Limb (tissue), 2 donors: Measurements from ENCODE around the gene KCTD1.

Source experiments
- DNase-seq, 2 donors: peaks; one replicate each; pipeline ENCODE4 v3.0.0-alpha.2; 2016; ENCODE audit errors: extremely low spot score in 2 of 2

The KCTD1 gene

DNA sequence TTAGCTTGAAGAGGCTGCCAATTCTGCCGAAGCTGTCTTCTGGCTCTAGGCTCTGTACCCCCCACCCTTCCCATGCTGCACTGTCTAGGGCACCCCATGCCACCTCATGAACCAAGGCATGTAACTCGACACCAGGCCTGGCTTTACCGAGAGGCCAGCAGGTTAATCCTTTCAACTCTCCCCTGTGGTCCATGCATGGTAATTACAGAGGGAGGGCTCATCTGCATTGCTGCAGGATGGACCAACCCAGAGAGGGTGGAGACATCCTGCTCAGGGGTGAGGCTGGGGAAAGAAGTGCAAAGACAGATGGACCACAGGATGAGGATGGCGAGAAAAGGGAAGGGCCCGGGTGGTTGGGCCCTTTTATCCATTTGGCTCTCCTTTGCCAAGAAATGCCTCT, 65.8 kb downstream of the KCTD1 start:
- no peak for DNase-seq

- no peak for DNase-seq
Observed at GRCh38 chr18:26480897-26481795, 67.2 kb downstream of the KCTD1 start.

GRCh38 chr18:26479681-26480079, 68.7 kb downstream of the KCTD1 start:
- no peak for DNase-seq

- peak in 1 of 2 donors; percentile 44 for DNase-seq
Observed at GRCh38 chr18:26479065-26479680, 69.2 kb downstream of the KCTD1 start.

- no peak for DNase-seq
Observed at GRCh38 chr18:26477828-26478466, 70.4 kb downstream of the KCTD1 start.

GRCh38 chr18:26476697-26477096, 71.7 kb downstream of the KCTD1 start:
- no peak for DNase-seq

- no peak for DNase-seq
Observed at GRCh38 chr18:26474542-26474941, 73.8 kb downstream of the KCTD1 start.

- DNase-seq = no peak
Observed at GRCh38 chr18:26473672-26474071, 74.7 kb downstream of the KCTD1 start.

- no peak for DNase-seq
Observed at GRCh38 chr18:26471826-26472225, 76.5 kb downstream of the KCTD1 start.

GRCh38 chr18:26471027-26471426, 77.3 kb downstream of the KCTD1 start:
- no peak for DNase-seq

DNA sequence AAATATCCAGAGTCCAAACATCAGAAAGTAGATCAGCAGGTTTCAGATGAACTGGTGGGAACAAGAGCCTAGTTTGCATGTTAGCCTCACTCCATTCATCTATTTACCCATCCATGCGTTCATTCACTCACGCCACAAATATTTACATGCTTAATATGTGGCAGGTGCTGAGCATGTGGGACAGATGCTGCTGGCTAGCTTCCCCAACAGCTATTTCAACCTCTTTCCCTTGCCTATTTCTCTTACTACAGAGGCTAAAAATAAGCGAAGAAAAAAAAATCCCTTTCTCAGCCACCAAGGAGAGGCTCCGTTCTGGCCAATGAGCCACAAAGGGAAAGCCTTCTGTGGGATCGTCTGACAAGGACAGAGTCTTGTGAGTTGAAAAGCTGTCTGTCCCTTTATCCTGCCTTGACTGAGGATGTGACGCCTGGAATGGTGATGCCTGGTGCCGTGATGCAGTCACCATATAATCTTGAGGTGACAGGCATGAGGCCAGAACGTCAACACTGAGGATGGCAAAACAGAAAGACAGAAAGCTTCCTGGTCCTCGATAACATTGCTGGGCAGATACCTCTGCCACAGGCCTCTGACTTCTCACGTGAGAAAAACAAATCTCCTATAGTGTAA, 78.2 kb downstream of the KCTD1 start:
- DNase-seq = no peak

- DNase-seq = peak in 1 of 2 donors; percentile 50
Observed at GRCh38 chr18:26468931-26469340, 79.4 kb downstream of the KCTD1 start.

GRCh38 chr18:26466026-26466425, 82.3 kb downstream of the KCTD1 start:
- DNase-seq = no peak

DNA sequence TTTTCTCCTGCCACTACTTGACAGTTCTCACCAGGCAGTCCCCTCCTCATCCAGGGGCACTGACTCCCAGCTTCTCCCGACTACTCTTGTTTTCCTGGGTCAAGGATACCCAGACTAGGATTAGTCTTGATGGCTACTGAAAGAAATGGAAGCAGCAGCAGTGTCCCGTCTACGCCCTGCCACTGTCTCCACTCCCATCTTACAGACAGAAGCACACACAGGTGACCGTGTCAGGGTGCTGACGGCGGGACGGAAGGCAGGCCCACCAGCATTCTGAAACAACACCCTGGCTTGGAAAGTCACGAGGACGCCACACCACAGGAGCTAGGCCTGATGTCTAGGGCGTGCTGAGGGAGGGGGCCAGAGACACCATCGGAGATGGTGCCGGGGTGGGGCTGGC, 82.9 kb downstream of the KCTD1 start:
- no peak for DNase-seq

DNA sequence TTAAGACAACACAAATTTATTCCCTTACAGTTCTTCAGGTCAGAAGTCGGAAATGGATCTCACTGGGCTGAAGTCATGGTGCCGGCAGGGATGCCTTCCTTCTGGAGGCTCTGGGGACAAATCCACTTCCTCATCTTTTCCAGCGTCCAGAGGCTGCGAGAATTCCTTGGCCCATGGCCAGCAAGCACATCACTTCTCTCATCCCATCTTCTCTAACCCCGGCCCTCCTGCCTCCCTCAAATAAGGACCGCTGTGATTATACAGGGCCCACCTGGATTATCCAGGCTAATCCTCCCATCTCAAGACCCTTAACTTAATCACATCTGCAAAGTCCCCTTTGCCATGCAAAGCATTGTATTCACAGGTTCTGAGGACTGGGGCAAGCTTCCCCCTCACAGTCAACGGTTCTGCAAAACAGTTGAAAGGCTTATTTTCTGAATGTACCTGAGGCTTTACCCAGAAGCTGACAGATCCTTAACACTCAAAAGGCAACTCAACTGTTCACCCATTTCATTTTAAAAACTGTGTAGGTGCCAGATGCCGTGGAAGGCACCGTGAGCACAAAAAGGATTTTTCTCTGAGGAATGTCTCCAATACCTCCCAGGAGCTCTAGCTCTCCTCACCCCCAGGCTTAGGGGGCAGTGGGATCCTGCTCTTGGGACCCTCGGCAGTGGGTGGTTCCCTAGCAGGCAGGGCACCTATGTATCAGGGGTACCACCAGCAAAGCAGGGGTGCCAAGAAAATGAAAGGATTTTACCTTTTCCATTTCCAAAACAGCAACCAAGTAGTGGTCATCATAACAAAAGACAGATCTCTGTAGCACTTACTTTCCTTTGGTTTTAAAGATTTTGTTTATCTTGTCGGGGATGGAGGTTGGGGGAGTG, 84.0 kb downstream of the KCTD1 start:
- no peak for DNase-seq

DNA sequence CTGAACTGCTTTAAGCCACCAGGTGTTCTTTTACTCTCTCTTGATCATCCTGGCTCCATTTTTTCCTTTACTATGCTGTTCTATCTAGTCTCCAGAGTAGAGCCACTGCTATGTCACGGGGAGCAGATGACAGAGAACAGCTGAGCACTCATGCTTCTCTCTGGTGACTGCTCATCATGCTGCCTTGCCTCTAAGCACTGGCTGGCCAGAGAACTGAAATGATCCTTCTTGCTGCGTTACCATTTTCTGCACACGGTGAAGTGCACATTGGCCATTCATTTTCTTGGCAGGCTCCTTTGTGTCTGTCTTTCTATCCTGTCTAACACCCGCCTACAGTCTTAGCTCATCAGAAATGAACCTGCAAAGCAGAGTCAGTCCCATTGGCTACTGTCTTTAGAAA, 86.0 kb downstream of the KCTD1 start:
- no peak for DNase-seq

DNA sequence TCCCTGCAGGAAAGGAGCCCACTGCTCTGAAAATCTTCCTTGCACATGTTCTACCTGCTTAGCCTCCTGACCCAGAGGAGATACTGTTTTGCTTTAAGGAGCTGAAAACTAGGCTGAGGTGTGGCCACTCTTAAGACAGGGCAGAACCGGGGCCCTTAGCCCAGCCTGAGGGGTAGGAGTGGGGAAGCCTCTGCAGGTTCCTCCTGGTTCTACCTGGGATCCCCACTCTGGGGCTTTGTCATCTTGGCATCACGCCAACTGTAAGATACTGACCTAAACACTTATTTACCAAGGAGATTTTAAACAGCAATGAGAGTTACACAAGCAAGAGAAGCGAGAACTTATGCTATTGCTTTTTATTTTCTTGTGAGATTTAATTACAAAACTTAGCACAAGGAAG, 86.9 kb downstream of the KCTD1 start:
- DNase-seq = no peak

DNA sequence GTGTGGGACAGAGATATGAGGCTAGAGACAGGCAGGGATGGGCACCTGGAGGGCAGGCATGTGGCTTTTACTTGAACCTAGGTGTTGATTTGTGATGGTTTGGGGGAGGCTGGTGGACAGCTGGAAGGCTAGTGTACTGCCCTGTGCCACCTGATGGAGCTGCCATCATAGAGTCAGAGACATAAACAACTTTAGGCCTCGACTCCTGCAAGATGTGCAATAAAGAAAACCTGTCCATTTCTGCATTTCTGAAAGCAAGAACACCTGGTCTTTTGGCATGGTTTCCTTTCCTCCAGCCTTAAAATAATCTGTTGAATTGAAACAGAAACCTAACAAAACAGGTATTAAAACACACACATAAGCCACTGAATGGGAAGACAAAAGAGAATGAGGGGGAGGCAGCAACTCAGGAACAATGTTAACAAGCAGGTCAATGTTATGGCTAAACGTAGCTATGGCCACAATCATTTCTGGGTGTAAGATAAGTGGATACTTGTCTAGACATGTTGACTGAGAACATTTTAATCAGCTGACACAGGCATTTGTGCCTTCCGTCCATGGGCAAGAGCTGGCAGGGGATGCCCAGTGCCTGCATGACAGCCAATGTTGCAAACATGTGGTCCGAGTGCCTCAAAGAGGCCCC, 87.8 kb downstream of the KCTD1 start:
- no peak for DNase-seq

DNA sequence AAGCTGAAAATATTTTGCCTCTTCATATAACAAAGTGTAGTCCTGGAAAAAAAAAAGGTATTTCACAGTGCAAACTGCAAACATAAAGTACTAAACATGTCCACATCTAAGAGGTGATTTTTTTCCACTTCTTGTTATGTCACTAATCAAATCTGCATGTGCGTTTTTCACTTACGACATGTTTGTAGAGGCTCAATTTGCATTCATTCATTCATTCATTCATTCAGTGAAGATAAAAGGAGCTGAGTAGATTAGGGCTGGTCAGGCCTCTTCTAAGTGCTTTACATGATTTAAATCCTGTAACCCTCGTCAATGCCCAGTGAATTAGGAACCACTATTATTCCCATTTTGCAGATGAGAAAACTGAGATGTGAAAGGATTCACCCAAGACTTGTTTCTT, 88.5 kb downstream of the KCTD1 start:
- no peak for DNase-seq

DNA sequence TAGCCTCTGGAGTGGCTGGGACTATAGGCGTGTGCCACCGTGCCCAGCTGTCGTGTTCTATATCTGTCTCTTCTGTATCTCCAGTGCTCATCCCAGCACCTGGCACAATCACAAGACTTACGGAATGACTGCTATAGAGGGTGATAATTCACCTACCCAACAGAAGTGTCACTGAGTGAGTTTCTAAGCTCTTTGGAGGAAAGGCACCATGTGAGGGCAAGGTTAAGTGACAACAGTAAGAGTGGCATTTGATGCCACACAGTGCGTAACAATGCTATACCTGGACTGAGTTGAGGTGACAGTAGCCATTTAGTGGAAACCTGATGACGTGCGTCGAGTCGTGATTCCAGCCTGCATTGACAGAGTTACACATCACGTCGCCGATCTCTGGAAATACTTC, 89.0 kb downstream of the KCTD1 start:
- DNase-seq = no peak
